Measurements from ENCODE around the gene RECQL5.

DNA sequence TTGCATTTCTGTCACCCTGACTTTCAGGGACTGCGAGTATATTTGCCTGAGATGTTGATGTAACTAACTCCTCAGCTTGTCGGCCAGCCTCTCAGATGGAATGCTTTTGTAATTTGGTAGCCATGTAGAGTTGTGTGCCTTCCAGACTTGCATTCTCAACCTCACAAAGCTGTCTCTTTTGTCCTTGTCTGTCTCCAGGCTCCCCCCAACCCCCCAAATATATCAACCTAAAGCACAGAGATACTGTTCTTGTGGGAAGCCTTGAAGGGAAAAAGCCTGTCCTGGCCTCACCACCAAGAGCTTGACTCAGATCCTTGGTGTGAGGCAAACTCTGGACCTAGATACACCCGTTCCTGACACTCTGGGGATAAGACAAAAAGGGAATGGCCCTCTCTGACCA is 18.5 kb upstream of the RECQL5 start:
- TF ChIP-seq CTCF (IDR thresholded peaks at IDR 0.05) = no peak
- TF ChIP-seq EZH2phosphoT487 (IDR thresholded peaks at IDR 0.05) = no peak

Data from neural progenitor cell (in vitro differentiated cells).